Mesendoderm (in vitro differentiated cells): ENCODE data around the gene FBXW5.

ENCODE experiments used
- DNase-seq: peaks from one replicate; pipeline ENCODE4 v3.0.0; 2013
- H2AK5ac ChIP-seq: 2 replicates; pipeline ENCODE4 v1.6.1; 2013; ENCODE audit warnings: low read length, inconsistent platforms
- H2BK120ac ChIP-seq: 2 replicates; pipeline ENCODE4 v1.6.1; 2013; ENCODE audit warnings: low read depth, mild to moderate bottlenecking, low read length, moderate library complexity, mixed read lengths
- H2BK15ac ChIP-seq: replicated peaks from 2 replicates; pipeline ENCODE4 v1.6.1; 2013; ENCODE audit warnings: low read depth, mild to moderate bottlenecking, moderate library complexity
- H2BK5ac ChIP-seq: 2 replicates; pipeline ENCODE4 v1.6.1; 2013; ENCODE audit warnings: low read length, inconsistent platforms
- H3K18ac ChIP-seq: 2 replicates; pipeline ENCODE4 v1.6.1; 2013; ENCODE audit warnings: mild to moderate bottlenecking, low read length, mixed read lengths
- H3K23ac ChIP-seq: one replicate; pipeline ENCODE4 v1.6.1; 2013; ENCODE audit warnings: low read length
- H3K27ac ChIP-seq: 2 replicates; pipeline ENCODE4 v1.5.1; 2013; ENCODE audit warnings: low read depth, mild to moderate bottlenecking, inconsistent platforms, low read length, moderate library complexity
- H3K27me3 ChIP-seq: 2 replicates; pipeline ENCODE4 v1.6.1; 2013; ENCODE audit warnings: low read length, control low read depth, mild to moderate bottlenecking, inconsistent platforms; ENCODE audit not compliant: insufficient read depth, poor library complexity
- H3K36me3 ChIP-seq: 2 replicates; pipeline ENCODE4 v1.6.1; 2013; ENCODE audit warnings: low read length, inconsistent platforms; ENCODE audit not compliant: control insufficient read depth, insufficient read depth
- H3K4ac ChIP-seq: one replicate; pipeline ENCODE4 v1.6.1; 2013; ENCODE audit warnings: low read depth, mild to moderate bottlenecking, low read length, moderate library complexity
- H3K4me1 ChIP-seq: 2 replicates; pipeline ENCODE4 v1.6.1; 2013; ENCODE audit warnings: low read depth, low read length, inconsistent platforms; ENCODE audit not compliant: control insufficient read depth
- H3K4me2 ChIP-seq: 2 replicates; pipeline ENCODE4 v1.6.1; 2013; ENCODE audit warnings: low read length
- H3K4me3 ChIP-seq: 2 replicates; pipeline ENCODE4 v1.5.1; 2013; ENCODE audit warnings: mild to moderate bottlenecking, low read length
- H3K56ac ChIP-seq: one replicate; pipeline ENCODE4 v1.6.1; 2013; ENCODE audit warnings: low read length
- H3K79me1 ChIP-seq: 2 replicates; pipeline ENCODE4 v1.6.1; 2013; ENCODE audit warnings: low read length, inconsistent platforms
- H3K79me2 ChIP-seq: 2 replicates; pipeline ENCODE4 v1.6.1; 2013; ENCODE audit warnings: mild to moderate bottlenecking, low read length; ENCODE audit not compliant: control insufficient read depth, insufficient read depth
- H3K9ac ChIP-seq: 2 replicates; pipeline ENCODE4 v1.6.1; 2013; ENCODE audit warnings: low read length, inconsistent platforms
- H4K5ac ChIP-seq: one replicate; pipeline ENCODE4 v1.6.1; 2013; ENCODE audit warnings: low read length
- H4K8ac ChIP-seq: one replicate; pipeline ENCODE4 v1.6.1; 2013; ENCODE audit warnings: low read depth, mild to moderate bottlenecking, control low read depth, low read length, moderate library complexity
- WGBS: extraction: QIAGEN DNeasy Blood & Tissue Kit; methylation state at CpG from one replicate; pipeline ENCODE4 v1.1.7; 2013; ENCODE audit warnings: low lambda C conversion rate, missing lambda C conversion rate; ENCODE audit not compliant: insufficient coverage; ENCODE audit errors: extremely low coverage; 5-methylcytosine and 5-hydroxymethylcytosine counted together

Gene FBXW5

DNA sequence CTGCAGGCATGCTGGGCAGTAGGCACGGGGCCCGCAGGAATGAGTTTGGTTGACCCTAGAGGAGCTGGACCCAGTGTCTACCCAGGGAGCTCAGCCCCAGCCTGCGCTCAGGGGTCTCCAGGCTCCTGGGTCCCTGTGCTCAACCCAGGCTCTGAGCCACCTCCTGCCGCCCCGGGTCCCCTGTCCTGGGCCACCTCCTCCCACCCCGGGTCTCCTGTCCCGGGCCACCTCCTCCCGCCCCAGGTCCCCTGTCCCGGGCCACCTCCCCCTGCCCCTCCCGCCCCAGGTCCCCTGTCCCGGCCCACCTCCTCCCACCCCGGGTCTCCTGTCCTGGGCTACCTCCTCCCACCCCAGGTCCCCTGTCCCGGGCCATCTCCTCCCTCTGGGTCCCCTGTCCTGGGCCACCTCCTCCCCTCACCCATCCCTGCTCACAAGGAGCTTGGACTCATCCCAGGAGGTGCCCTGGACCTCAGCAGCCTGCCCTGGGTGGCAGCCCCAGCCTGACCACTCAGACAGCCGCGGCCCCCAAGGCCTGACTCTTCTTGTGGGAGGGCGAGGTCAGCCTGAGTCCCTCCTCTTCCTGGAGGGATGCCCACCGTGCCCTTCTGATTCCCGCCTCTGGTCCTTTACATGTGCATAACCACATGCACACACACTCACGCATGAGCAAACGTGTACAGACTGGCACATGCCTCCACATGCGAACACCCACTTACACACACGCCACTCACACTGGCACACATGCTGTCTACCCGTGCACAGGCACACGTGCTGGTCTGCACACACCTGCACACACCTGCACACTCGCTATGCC, 9.9 kb upstream of the FBXW5 start:
- H3K56ac ChIP-seq: no peak overlapping the region
- no peak overlapping the region for H4K8ac ChIP-seq
- no peak overlapping the region for H3K18ac ChIP-seq
- H3K79me2 ChIP-seq: no peaks in the 10 kb centered on the region
- H3K23ac ChIP-seq: no peak overlapping the region
- H3K4me1 ChIP-seq: no peaks in the 10 kb centered on the region
- no peak overlapping the region for H3K4me2 ChIP-seq
- no peak overlapping the region for H2BK120ac ChIP-seq
- no peak overlapping the region for H2BK5ac ChIP-seq
- WGBS: no CpG with 5 or more reads among the region's 25 CpGs
- H2BK15ac ChIP-seq: no peak overlapping the region
- H3K4me3 ChIP-seq: no peak overlapping the region
- no peak overlapping the region for H3K4ac ChIP-seq
- no peak overlapping the region for H3K27ac ChIP-seq
- no peaks in the 10 kb centered on the region for H3K27me3 ChIP-seq
- H3K79me1 ChIP-seq: no peaks in the 10 kb centered on the region
- H3K36me3 ChIP-seq: no peaks in the 10 kb centered on the region
- H4K5ac ChIP-seq: no peak overlapping the region
- no peak for DNase-seq
- H3K9ac ChIP-seq: no peak overlapping the region
- H2AK5ac ChIP-seq: no peak overlapping the region

DNA sequence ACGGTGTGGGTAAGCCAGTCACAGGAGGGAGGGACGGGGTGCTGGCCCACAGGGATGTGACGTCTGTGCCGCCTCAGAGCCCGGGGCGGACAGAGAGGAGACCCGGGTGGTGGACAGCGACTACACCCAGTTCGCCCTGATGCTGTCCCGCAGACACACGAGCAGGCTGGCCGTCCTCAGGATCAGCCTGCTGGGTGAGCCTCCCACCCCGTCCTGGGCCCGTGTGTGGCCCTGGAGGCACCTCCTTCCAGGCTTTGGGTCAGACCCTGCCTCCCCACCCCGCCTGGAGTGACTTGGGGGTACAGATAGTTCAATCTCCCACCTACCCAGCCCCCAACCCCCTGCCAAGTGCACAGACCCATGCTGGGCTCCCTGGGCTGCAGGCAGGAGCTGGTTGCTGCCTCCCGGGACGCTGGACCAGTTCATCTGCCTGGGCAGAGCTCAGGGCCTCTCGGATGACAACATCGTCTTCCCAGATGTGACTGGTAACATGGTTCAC, 9.3 kb upstream of the FBXW5 start:
- WGBS: no CpG with 5 or more reads among the region's 19 CpGs
- no peaks in the 10 kb centered on the region for H3K79me1 ChIP-seq
- no peak overlapping the region for H3K23ac ChIP-seq
- H4K5ac ChIP-seq: no peak overlapping the region
- DNase-seq: no peak
- no peak overlapping the region for H3K4ac ChIP-seq
- no peaks in the 10 kb centered on the region for H3K4me1 ChIP-seq
- no peak overlapping the region for H2BK120ac ChIP-seq
- H3K18ac ChIP-seq: no peak overlapping the region
- no peak overlapping the region for H2BK15ac ChIP-seq
- H3K9ac ChIP-seq: no peak overlapping the region
- H3K36me3 ChIP-seq: no peaks in the 10 kb centered on the region
- no peak overlapping the region for H2BK5ac ChIP-seq
- H4K8ac ChIP-seq: no peak overlapping the region
- no peak overlapping the region for H2AK5ac ChIP-seq
- no peak overlapping the region for H3K27ac ChIP-seq
- no peak overlapping the region for H3K4me2 ChIP-seq
- H3K27me3 ChIP-seq: no peaks in the 10 kb centered on the region
- no peak overlapping the region for H3K56ac ChIP-seq
- H3K4me3 ChIP-seq: no peak overlapping the region
- no peaks in the 10 kb centered on the region for H3K79me2 ChIP-seq

DNA sequence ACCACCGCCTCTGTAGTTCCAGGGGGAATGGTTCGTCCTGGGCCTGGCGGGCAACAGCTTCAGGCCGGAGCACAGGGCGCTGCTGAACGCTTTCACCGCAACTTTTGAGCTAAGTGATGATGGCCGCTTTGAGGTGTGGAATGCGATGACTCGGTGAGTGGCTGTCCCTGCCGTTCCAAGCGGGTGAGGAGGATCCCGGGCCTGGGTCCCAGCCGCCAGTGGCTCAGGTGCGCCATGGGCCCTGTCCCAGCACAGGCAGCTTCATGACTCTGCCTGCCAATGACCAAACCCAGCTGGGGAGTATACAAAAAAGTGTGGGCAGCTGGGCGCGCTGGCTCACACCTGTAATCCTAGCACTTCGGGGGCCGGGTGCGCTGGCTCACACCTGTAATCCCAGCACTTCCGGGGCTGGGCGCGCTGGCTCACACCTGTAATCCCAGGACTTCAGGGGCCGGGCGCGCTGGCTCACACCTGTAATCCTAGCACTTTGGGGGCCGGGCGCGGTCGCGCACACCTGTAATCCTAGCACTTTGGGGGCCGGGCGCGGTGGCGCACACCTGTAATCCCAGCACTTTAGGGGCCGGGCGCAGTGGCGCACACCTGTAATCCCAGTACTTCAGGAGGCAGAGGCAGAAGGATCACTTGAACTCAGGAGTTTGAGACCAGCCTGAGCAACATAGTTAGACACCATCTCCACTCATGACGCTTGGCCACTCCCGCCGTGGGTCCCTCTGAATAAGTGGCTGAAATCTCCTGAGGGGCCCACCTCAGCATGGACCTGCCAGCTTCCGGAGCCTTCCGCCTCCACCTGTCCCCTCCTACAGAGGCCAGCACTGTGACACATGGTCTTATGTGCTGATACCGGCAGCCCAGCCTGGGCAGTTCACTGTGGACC, 8.6 kb upstream of the FBXW5 start:
- no peak overlapping the region for H2BK5ac ChIP-seq
- no peak overlapping the region for H3K4me3 ChIP-seq
- H2BK120ac ChIP-seq: no peak overlapping the region
- no peak overlapping the region for H3K4me2 ChIP-seq
- H3K18ac ChIP-seq: no peak overlapping the region
- H4K5ac ChIP-seq: no peak overlapping the region
- no peak for DNase-seq
- no peak overlapping the region for H3K4ac ChIP-seq
- H2AK5ac ChIP-seq: no peak overlapping the region
- no peak overlapping the region for H4K8ac ChIP-seq
- no CpG with 5 or more reads among the region's 44 CpGs for WGBS
- H3K4me1 ChIP-seq: no peaks in the 10 kb centered on the region
- no peaks in the 10 kb centered on the region for H3K27me3 ChIP-seq
- no peak overlapping the region for H3K9ac ChIP-seq
- no peak overlapping the region for H3K27ac ChIP-seq
- H3K23ac ChIP-seq: no peak overlapping the region
- no peaks in the 10 kb centered on the region for H3K36me3 ChIP-seq
- H3K79me1 ChIP-seq: no peaks in the 10 kb centered on the region
- H3K79me2 ChIP-seq: no peaks in the 10 kb centered on the region
- H3K56ac ChIP-seq: no peak overlapping the region
- H2BK15ac ChIP-seq: no peak overlapping the region

DNA sequence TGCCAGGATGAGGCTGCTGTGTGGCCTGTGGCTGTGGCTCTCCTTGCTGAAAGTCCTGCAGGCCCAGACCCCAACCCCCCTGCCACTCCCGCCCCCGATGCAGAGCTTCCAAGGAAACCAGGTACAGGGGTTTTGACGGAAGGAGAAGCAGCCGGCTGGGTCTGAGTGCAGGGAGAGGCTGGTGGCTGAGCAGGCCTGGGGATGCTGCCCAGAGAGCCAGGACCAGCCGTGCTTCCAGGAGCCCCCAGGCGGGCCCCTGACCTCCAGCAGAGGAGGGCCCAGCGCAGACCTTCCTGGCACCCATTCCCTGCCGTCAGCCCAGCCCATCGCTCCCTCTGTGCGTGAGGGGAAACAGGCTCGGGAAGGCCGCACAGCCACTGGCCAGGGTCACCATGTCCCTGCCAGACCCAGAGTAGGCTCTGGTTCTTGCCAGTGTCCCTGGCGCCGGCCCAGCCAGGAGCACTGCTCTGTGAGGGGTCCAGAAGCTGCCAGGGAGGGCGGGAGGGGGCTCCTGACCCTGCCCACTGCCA, 7.8 kb upstream of the FBXW5 start:
- no peaks in the 10 kb centered on the region for H3K79me2 ChIP-seq
- H3K9ac ChIP-seq: no peak overlapping the region
- no peak overlapping the region for H3K18ac ChIP-seq
- H2BK5ac ChIP-seq: no peak overlapping the region
- no peaks in the 10 kb centered on the region for H3K79me1 ChIP-seq
- no peak overlapping the region for H3K23ac ChIP-seq
- H3K4me3 ChIP-seq: no peak overlapping the region
- no peaks in the 10 kb centered on the region for H3K36me3 ChIP-seq
- no peak overlapping the region for H4K8ac ChIP-seq
- no peak overlapping the region for H3K4me2 ChIP-seq
- H3K27me3 ChIP-seq: no peaks in the 10 kb centered on the region
- H3K56ac ChIP-seq: no peak overlapping the region
- H2BK15ac ChIP-seq: no peak overlapping the region
- no CpG with 5 or more reads among the region's 15 CpGs for WGBS
- DNase-seq: no peak
- H4K5ac ChIP-seq: no peak overlapping the region
- H2AK5ac ChIP-seq: no peak overlapping the region
- no peaks in the 10 kb centered on the region for H3K4me1 ChIP-seq
- no peak overlapping the region for H3K27ac ChIP-seq
- no peak overlapping the region for H2BK120ac ChIP-seq
- no peak overlapping the region for H3K4ac ChIP-seq

DNA sequence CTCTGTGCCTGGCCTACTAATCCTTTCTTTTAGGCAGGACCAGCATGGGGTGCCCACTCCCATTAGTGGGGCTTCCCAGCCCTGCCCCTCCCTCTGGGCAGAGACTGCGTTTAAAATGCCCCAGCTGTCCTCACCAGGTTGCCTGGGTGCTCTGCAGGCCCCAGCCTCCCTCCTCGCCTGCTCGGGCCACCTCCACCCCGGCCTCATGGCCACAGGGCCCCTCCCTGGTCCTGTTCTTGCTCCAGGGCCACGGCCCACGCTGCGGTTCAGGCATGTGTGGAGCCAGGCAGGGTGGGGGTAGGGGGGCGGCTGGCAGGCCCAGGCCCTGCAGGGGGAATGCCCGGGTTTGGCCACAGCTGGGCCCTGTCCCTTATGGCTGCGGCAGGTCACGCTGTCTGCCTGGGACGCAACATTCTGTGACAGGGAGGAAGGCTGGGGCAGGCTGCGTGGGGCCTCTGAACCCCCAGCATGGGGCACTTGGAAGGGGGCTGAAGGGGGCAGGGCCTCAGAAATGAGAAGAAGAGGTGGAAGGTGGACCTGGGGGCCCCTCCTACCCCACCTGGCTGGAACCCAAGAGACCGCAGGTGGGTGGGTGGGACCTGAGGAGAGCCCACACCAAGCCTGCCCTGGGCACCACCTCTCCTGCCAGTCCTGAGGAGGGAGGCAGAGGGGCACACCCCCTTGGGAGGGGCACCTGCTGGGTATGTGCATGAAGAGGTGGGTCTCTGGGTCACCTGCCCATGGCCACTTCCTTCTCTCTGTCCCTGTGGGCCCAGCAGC, 7.2 kb upstream of the FBXW5 start, which contains the start of gene LCN12:
Gene LCN12, plus strand, starts transcription at position 733 of the 780 bp plus-strand sequence. CDS start 55 bp downstream, outside the sequence.
- Histone ChIP-seq H4K8ac (no peak within 1 kb of the TSS), H3K27ac (no peak within 1 kb of the TSS), H3K4me1 (no peaks in the 10 kb centered on the region), H3K9ac (no peak within 1 kb of the TSS), H3K4ac (no peak within 1 kb of the TSS), H2BK5ac (no peak within 1 kb of the TSS), H3K27me3 (no peaks in the 10 kb centered on the region), H3K79me2 (no peaks in the 10 kb centered on the region), H4K5ac (no peak within 1 kb of the TSS), H3K56ac (no peak within 1 kb of the TSS), H2BK15ac (no peak within 1 kb of the TSS), H3K23ac (no peak within 1 kb of the TSS), H3K4me3 (no peak within 1 kb of the TSS), H3K18ac (no peak within 1 kb of the TSS), H2BK120ac (no peak within 1 kb of the TSS), H3K79me1 (no peaks in the 10 kb centered on the region), H3K36me3 (no peaks in the 10 kb centered on the region), H3K4me2 (no peak within 1 kb of the TSS), H2AK5ac (no peak within 1 kb of the TSS)
- no peak for DNase-seq
- WGBS: no CpG with 5 or more reads among the region's 14 CpGs
